ENCODE measurements around the gene SLC38A3. TPM values are rescaled to one million over a fixed set of nuclear protein-coding genes. Genes with fewer than 3 reads are reported as not detected.

SLC38A3 gene
- polyA plus RNA-seq, 1 experiment: 0.22 TPM

GRCh38 chr3:50183755-50184154 lies 21.3 kb upstream of the SLC38A3 start:
- ChIA-PET CTCF (interaction anchor here (1.0 to 16.3 kb wide), 4 partner anchors 10 to 61 kb away, joined by 3 to 313 read pairs (median 14); no protein-coding TSS in a partner anchor), POLR2A (no interaction called here)
- no peak overlapping the region for H3K4me3 ChIP-seq (ENCODE audit: low read depth, low read length)
- H3K36me3 ChIP-seq (ENCODE audit: control insufficient read depth, insufficient read depth, low read length): no peaks in the 10 kb centered on the region
- no peak for TF ChIP-seq CTCF (IDR thresholded peaks at IDR 0.05; ENCODE audit: insufficient read depth, low read depth, low read length)
- H3K27me3 ChIP-seq (ENCODE audit: control insufficient read depth, insufficient read depth, low read length): no peaks in the 10 kb centered on the region
- no peak for DNase-seq (ENCODE audit: low read depth)

GRCh38 chr3:50184242-50184978 lies 20.7 kb upstream of the SLC38A3 start:
- POLR2A ChIA-PET: no interaction called here
- CTCF ChIA-PET: interaction anchor here (1.0 to 16.3 kb wide), 4 partner anchors 9 to 61 kb away, joined by 3 to 313 read pairs (median 14); no protein-coding TSS in a partner anchor

GRCh38 chr3:50185230-50185629 lies 19.8 kb upstream of the SLC38A3 start:
- TF ChIP-seq CTCF (IDR thresholded peaks at IDR 0.05; ENCODE audit: insufficient read depth, low read depth, low read length): no peak
- no peaks in the 10 kb centered on the region for H3K27me3 ChIP-seq (ENCODE audit: control insufficient read depth, insufficient read depth, low read length)
- no peak for DNase-seq (ENCODE audit: low read depth)
- POLR2A ChIA-PET: no interaction called here
- CTCF ChIA-PET: interaction anchor here (16.3 kb wide), 1 partner anchor 62 kb away, joined by 313 read pairs; no protein-coding TSS in a partner anchor
- no peaks in the 10 kb centered on the region for H3K36me3 ChIP-seq (ENCODE audit: control insufficient read depth, insufficient read depth, low read length)
- H3K4me3 ChIP-seq (ENCODE audit: low read depth, low read length): no peak overlapping the region

More at GRCh38 chr3:50184242-50184978, 20.7 kb upstream of the SLC38A3 start:
- no peak for TF ChIP-seq CTCF (IDR thresholded peaks at IDR 0.05; ENCODE audit: insufficient read depth, low read depth, low read length)
- Histone ChIP-seq H3K4me3 (ENCODE audit: low read depth, low read length) (no peak overlapping the region), H3K36me3 (ENCODE audit: control insufficient read depth, insufficient read depth, low read length) (no peaks in the 10 kb centered on the region), H3K27me3 (ENCODE audit: control insufficient read depth, insufficient read depth, low read length) (no peaks in the 10 kb centered on the region)
- DNase-seq (ENCODE audit: low read depth): no peak

- POLR2A ChIA-PET: no interaction called here
- Histone ChIP-seq H3K4me3 (ENCODE audit: low read depth, low read length) (no peak overlapping the region), H3K36me3 (ENCODE audit: control insufficient read depth, insufficient read depth, low read length) (no peaks in the 10 kb centered on the region), H3K27me3 (ENCODE audit: control insufficient read depth, insufficient read depth, low read length) (no peaks in the 10 kb centered on the region)
- DNase-seq (ENCODE audit: low read depth): no peak
- CTCF ChIA-PET: interaction anchor here (1.1 to 16.3 kb wide), 2 partner anchors 39 to 63 kb away, joined by 4 to 313 read pairs; no protein-coding TSS in a partner anchor
- TF ChIP-seq CTCF (IDR thresholded peaks at IDR 0.05; ENCODE audit: insufficient read depth, low read depth, low read length): no peak
These were observed 19.0 kb upstream of the SLC38A3 start for GRCh38 chr3:50186096-50186495.

GRCh38 chr3:50187750-50188149 lies 17.3 kb upstream of the SLC38A3 start:
- CTCF ChIA-PET: interaction anchor here (1.1 to 16.3 kb wide), 5 partner anchors 13 to 65 kb away, joined by 3 to 313 read pairs (median 6); no protein-coding TSS in a partner anchor
- POLR2A ChIA-PET: no interaction called here

More at GRCh38 chr3:50187750-50188149, 17.3 kb upstream of the SLC38A3 start:
- no peaks in the 10 kb centered on the region; the same call in 1 of the 2 replicates for H3K27me3 ChIP-seq (ENCODE audit: control insufficient read depth, insufficient read depth, low read length)
- H3K36me3 ChIP-seq (ENCODE audit: control insufficient read depth, insufficient read depth, low read length): no peaks in the 10 kb centered on the region
- no peak overlapping the region for H3K4me3 ChIP-seq (ENCODE audit: low read depth, low read length)
- DNase-seq (ENCODE audit: low read depth): no peak
- no peak for TF ChIP-seq CTCF (IDR thresholded peaks at IDR 0.05; ENCODE audit: insufficient read depth, low read depth, low read length)

Measured in BJ (cell line).